Kidney glomerular epithelial cell (primary cell): ENCODE measurements around the gene NQO1.
"Not testable (repeated sequence)": the region's sequence is repeated elsewhere in the genome, so short reads cannot be mapped to it uniquely, and the experiment has no call there.

Experiments used
- DNase-seq: peaks from one replicate; lab custom pipeline; 2025; lab: John Stamatoyannopoulos, UW

Gene NQO1

GRCh38 chr16:69726313-69727060 lies at the start of gene NQO1:
Gene NQO1 (minus strand): TSS chr16:69726560. CDS start chr16:69726439, 121 bp downstream.
- DNase-seq, result peak; percentile 95

DNA sequence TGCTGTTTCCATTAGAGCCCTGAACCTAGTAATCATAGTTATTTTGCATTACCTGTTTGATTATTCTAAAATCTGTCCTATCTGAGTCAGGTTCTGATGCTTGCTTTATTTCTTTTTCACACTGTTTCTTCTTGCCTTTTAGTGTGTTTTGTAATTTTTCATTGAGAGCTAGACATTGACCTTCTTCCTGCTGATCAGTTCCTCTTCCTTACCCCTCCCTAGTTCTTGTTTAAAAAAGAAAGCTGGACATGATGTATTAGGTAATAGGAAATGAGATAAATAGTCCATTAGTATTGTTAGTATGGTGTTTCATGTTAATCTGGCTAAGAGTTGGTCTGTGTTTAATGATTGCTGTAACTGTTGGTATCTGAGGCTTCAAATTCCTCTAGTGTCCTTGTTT lies 49.2 kb upstream of the NQO1 start:
- no peak for DNase-seq

DNA sequence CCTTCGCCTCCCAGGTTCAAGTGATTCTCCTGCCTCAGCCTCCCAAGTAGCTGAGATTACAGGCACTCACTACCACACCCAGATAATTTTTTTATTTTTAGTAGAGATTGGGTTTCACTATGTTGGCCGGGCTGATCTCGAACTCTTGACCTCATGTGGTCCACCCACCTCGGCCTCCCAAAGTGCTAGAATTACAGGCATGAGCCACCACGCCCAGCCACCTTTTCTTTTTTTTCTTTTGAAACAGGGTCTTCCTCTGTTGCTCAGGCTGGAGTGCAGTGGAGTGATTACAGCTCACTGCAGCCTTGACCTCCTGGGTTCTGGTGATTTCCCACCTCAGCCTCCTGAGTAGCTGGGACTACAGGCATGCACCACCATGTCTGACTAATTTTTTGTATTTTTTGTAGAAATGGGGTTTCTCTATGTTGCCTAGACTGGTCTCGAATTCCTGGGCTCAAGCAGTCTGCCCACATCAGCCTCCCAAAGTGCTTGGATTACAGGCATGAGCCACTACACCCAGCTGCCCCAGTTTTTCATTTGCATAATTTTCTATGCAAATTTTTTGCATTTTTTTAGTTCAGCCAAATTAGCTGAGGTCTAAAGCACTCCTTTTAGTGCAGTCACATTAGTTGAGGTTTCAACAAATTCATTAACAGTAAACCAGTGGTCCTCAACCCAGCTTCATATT lies 47.0 kb upstream of the NQO1 start:
- no peak for DNase-seq

DNA sequence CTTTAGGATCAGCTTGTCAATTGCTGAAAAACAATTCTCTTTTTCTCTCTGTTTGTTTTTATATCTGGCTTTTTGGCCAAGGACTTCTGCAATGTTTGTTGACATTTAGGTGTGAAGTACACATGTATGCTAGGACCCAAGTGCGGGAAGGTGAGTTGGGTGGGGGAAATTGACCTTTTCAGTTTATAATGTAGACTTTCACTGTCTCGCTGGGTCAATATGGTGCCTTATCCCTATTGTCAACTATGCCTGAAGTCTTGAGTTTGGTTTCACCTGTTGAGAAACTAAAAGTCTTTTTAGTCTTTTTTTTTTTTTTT lies 45.2 kb upstream of the NQO1 start:
- DNase-seq, result no peak

DNA sequence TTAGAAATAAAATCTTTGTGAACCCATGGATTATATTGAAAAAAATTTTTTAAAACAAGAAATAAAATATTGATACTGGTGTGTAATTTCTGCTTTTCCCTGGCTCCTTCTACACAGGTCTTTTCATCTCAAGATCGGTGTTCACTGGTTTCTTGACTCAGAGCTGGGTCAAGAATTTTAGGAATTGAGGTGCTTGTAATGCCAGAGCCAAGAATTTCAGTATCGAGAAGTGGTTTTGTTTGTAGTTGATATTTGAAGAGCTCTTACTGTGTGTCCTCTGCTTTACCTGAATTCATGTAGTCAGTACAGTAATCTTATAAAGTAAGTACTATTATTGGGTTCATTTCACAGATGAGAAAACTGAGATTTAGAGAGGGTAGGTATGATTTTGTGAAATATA lies 43.0 kb upstream of the NQO1 start:
- no peak for DNase-seq

DNA sequence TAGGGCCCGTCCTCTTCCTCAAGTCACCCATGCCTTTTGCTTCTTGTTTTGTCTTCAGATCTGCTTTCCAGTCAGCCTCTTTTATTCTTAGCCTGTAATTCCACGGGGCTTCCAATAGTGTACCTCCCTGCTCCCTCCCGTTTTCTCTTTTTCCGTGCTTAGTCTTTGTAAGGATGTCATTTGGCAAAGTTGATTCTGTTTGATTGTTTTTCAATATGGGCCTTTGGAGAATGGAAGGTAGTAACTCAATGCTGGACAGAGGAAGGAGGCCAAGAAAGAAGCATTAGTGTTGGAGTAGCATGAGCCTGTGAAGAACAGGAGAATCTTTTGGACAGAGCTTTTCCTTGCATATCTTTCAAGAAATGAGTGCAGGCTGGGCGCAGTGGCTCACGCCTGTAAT lies 42.3 kb upstream of the NQO1 start:
- no peak for DNase-seq

DNA sequence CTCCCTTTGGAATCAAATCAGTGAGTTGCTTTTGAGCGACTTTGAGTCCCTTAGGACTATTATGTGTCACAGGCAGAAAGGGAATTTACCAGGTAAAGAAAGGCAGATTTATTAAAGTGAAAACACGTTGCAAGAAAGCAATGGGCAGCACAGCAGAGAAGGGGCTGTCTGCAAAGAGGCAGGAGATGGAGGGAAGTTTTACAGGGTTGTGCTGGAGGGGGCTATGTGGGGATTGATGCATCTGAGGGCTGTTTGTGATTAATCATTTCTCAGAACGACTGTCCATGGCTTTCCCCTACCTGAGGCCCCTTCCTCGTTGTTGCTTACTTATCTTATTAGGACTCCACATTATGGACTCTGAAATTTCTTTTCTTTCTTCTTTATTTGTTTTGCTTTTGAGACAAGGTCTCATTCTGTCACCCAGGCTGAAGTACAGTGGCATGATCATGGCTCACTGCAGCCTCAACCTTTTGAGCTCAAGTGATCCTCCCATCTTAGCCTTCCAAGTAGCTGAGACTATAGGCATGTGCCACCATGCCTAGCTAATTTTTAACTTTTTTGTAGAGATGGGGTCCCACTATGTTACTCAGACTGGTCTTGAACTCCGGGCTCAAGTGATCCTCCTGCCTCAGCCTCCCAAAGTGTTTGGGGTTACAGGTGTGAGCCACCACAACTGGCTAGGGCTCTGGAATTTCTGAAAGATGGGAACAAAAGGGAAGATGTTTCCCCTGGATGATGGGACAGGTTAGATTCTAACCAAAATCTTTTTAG lies 41.3 kb upstream of the NQO1 start:
- DNase-seq, result no peak

DNA sequence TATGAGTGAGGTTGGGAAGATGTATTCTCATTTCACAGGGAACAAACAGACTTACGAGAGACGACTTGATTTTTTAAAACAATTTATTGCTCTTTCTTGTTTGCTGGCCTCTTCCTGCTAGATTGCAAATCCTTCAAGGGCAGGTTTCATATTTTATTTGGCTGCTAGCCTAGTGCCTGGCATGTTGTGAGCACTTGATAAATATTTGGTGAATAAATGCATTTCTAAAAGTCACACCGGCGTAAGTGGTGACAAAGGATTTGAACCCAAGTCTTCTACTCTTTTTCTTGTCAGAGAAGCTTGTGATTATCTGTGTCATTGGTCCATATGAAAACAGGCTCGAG lies 37.2 kb upstream of the NQO1 start:
- no peak for DNase-seq

- DNase-seq, result peak; percentile 65
Observed at GRCh38 chr16:69762814-69763598, 36.6 kb upstream of the NQO1 start.

GRCh38 chr16:69761983-69762813 lies 35.8 kb upstream of the NQO1 start, which contains the start of gene WWP2:
Gene WWP2 (plus strand): TSS chr16:69762332. CDS start chr16:69787011, 24,679 bp downstream.
- DNase-seq, result peak; percentile 38

DNA sequence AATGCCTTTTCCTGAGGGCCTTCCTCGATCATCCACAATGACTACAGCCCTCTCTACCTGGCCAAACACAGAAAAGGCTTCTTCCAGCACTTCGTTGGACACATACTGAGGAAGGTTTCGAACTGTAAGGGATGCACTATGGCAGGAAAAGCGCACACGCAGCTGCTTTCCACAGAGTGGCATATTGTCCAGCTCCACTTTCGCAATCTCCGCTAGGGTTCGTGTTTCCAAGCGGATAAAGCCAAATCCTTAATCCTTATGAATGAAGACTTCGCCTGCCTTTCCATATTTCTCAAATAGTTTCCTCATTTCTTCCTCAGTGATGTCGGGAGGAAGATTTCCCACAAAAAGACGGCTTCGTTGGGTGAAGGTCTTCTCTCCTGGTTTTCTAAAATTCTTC lies 31.0 kb upstream of the NQO1 start:
- DNase-seq, result not testable (repeated sequence)

GRCh38 chr16:69756705-69757104 lies 30.3 kb upstream of the NQO1 start:
- no peak for DNase-seq

DNA sequence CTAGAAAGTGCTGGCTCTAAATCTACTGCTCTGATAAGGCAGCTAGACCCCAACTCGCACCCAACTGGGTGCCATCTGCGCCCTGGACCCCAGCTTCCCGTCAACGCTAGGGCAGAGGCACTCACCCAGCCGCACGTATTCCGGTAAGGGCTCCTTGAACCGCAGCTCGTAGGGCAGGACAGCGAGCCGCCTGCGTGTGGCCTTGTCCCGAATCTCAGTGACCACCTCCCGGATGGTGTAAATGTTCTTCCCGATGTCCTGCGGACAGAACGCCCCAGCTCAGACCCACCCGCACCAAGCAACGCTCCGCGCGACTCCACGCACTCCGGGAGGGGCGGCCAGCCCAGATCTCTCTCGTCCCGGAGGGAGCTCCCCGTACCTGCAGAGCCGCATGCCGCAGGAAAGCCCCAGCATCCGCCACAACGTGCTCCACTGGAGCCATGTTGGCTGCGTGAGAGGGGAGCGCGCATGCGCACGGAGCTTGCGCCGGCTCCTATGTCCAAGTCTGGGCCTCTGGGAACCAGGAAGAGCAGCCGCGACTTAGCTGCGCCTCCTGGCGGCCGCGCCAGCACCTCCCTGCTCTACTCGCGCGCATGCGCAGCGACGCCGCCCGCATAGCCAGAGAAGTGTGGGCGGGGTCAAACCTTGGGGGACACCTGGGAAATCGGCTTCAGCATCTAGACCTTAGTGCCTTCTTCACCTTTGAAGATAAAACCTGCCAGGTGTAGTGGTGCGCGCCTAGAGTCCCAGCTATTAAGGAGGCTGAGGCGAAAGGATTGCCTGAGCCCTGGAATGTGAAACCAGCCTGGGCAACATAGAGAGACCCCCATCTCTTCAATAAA lies 28.3 kb upstream of the NQO1 start, which contains the start of gene NOB1:
TSS of gene NOB1 (minus strand) at position 458 of the 842 bp plus-strand sequence. CDS start at position 442, 16 bp downstream.
- DNase-seq, result peak; percentile 96

GRCh38 chr16:69754143-69754468 lies 27.7 kb upstream of the NQO1 start:
- no peak for DNase-seq

- no peak for DNase-seq
Observed at GRCh38 chr16:69748694-69749345, 22.5 kb upstream of the NQO1 start.

GRCh38 chr16:69747115-69747514 lies 20.8 kb upstream of the NQO1 start:
- no peak for DNase-seq

DNA sequence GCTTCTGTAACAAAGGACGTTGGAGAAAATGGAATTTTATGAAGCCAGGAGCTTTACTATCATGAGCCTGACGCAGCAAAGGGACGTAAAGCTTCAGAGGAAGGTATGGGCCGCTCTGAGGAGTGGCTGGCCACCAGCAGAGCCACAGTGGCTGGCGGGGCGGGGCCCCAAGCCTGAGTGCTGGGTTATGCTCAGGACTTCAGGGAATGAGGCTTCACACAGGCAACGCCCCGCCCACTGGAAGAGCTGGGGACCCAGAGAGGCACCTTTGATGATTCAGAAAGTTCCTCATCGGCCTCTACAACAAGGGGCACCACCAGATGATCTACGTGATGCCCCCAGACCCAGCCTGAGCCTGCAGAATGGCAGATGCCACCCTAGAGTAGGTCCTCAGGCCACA lies 19.6 kb upstream of the NQO1 start:
- no peak for DNase-seq

DNA sequence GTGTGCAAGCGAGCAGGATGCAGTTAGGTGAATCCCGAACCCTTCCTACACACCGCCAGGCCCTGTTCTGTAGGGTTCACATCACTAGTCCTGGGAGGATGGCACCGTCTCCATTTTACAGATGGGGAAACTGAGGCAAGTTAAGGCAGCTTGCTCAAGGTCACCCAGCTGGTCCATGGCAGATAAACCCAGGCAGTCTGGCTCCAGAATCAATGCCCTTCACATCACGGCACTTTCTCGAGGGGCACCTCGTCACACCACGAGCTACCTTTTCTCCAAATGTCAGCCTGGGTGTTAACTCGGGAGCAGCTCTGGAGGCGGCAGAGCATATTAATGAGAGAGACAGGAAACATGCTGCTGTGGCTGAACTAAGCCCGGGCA lies 18.9 kb upstream of the NQO1 start:
- no peak for DNase-seq

DNA sequence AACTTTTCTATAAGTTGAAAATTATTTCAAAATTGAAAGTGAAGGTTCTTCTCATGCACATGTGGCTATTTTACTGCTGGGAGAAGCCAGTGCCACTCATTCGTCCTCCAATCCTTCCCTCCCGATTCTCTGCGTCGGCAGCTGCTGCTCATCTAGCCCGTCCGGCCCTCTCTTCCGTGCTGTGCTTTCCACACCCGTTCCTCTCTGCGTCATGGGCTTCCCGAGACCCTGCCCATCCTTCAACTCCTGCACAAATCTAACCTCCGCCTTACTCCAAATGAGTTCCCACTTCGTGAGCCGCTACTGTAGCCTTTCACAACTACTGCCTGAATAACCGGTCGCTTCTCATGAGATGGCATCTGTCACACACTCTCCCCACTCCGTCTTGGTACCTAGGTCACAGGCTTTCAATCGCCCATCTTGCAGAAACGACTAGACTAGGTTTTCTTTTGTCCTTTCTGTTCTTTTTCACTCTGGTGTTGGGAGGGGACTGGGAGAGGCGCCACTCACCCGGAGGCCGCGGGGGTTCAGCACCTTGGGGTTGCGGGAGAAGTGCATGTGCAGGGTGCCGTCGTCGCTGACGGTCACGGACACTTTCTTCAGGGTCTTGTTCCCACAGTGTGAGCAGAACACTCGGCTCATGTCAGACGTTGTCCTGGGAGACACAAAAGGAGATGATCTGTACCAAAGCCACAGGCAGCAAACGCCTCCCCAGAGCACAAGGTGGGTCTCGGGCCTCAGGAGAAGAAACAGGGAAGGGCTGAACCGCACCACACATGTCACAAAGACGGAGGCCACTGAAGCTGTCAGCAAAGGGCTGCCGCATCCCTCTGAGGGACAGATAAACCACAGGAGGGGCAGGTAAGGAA lies 18.2 kb upstream of the NQO1 start:
- DNase-seq, result no peak
